Body of pancreas (tissue), 4 donors: ENCODE measurements around the gene CRTAC1. TPM values are rescaled to one million over a fixed set of nuclear protein-coding genes. Genes with fewer than 3 reads are reported as not detected.

Experiments used
- ATAC-seq: fragments of 150-250 bp; one replicate; pipeline ENCODE4 v1.9.1; 2016
- DNase-seq, 4 donors: peaks; one replicate each; pipeline ENCODE4 v3.0.0-alpha.2; 2019
- H3K27ac ChIP-seq, 4 donors: fragments of 200-600 bp; sonication (generic); 1 replicate in 3 of 4; 2 replicates in 1 of 4; pipeline versions ENCODE4 v1.5.1 to v1.6.1; 2016 to 2019; ENCODE audit warnings: mild to moderate bottlenecking in 1 of 4, mixed read lengths in 1 of 4, moderate library complexity in 1 of 4
- H3K27me3 ChIP-seq, 2 donors: fragments of 200-600 bp; sonication (generic); one replicate each; pipeline ENCODE4 v1.6.0; 2016; ENCODE audit warnings: mild to moderate bottlenecking in 1 of 2
- H3K36me3 ChIP-seq, 2 donors: fragments of 200-600 bp; sonication (generic); replicated peaks in 1 of 2; 2 replicates each; pipeline ENCODE4 v1.5.1; 2016; ENCODE audit warnings: low read depth in 2 of 2; ENCODE audit not compliant: insufficient read depth in 1 of 2
- H3K4me1 ChIP-seq: fragments of 200-600 bp; sonication (generic); one replicate; pipeline ENCODE4 v1.6.0; 2016
- H3K4me3 ChIP-seq, 2 donors: fragments of 200-600 bp; sonication (generic); 1 replicate in 1 of 2; 2 replicates in 1 of 2; pipeline ENCODE4 v1.5.1; 2016 to 2019
- H3K9me3 ChIP-seq, 3 donors: fragments of 200-600 bp; sonication (generic); 1 replicate in 2 of 3; 2 replicates in 1 of 3; pipeline ENCODE4 v1.5.1; 2016
- POLR2A ChIP-seq, 3 donors: fragments of 450-650 bp; IDR thresholded peaks; one replicate each; pipeline ENCODE4 v1.6.1; 2016; ENCODE audit warnings: antibody characterized with exemption in 3 of 3, mild to moderate bottlenecking in 2 of 3
- WGBS, 2 donors: methylation state at CpG; one replicate each; pipeline ENCODE4 v1.1.5; 2017; 5-methylcytosine and 5-hydroxymethylcytosine counted together
- intact Hi-C: fragments of 100-400 bp; cut with DNase I; formaldehyde crosslinking; loops from one replicate; pipeline ENCODE4 v1.15.1; 2023
- total RNA-seq, 2 donors: library from RNA; depleted of rRNA; stranded (reverse); fragments of >200 nt; gene quantifications; one replicate each; pipeline ENCODE4 v1.1.0, GENCODE V29; 2016
- TF ChIP-seq, protein P1 (sequence below), 7 experiments: fragments of 450-650 bp in 4 of 7; fragments of 200-600 bp in 3 of 7; sonication (generic) in 3 of 7; IDR thresholded peaks; one replicate each; pipeline ENCODE4 v1.5.1; 2016 to 2019; ENCODE audit warnings: antibody characterized with exemption in 7 of 7

Gene CRTAC1
- total RNA-seq, 2 donors from 2014 or later, result 0.52 TPM; not detected in 1

GRCh38 chr10:97999066-97999922 is 31.1 kb downstream of the CRTAC1 start:
- TF ChIP-seq, protein P1, sequence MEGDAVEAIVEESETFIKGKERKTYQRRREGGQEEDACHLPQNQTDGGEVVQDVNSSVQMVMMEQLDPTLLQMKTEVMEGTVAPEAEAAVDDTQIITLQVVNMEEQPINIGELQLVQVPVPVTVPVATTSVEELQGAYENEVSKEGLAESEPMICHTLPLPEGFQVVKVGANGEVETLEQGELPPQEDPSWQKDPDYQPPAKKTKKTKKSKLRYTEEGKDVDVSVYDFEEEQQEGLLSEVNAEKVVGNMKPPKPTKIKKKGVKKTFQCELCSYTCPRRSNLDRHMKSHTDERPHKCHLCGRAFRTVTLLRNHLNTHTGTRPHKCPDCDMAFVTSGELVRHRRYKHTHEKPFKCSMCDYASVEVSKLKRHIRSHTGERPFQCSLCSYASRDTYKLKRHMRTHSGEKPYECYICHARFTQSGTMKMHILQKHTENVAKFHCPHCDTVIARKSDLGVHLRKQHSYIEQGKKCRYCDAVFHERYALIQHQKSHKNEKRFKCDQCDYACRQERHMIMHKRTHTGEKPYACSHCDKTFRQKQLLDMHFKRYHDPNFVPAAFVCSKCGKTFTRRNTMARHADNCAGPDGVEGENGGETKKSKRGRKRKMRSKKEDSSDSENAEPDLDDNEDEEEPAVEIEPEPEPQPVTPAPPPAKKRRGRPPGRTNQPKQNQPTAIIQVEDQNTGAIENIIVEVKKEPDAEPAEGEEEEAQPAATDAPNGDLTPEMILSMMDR (IDR thresholded peaks at IDR 0.05), result no peak
- no peak for TF ChIP-seq POLR2A (IDR thresholded peaks at IDR 0.05)
- ATAC-seq, result no peak
- 72 to 76% methylated on average over 5 to 10 of the region's 10 CpGs for WGBS, 2 donors
- no peak for DNase-seq
- H3K27me3 ChIP-seq, result no peaks in the 10 kb centered on the region
- H3K36me3 ChIP-seq, result no peaks in the 10 kb centered on the region
- H3K9me3 ChIP-seq, result no peaks in the 10 kb centered on the region
- H3K4me1 ChIP-seq, result no peaks in the 10 kb centered on the region
- no peak overlapping the region for H3K4me3 ChIP-seq
- intact Hi-C loops, result no loop called here
- no peak overlapping the region for H3K27ac ChIP-seq

DNA sequence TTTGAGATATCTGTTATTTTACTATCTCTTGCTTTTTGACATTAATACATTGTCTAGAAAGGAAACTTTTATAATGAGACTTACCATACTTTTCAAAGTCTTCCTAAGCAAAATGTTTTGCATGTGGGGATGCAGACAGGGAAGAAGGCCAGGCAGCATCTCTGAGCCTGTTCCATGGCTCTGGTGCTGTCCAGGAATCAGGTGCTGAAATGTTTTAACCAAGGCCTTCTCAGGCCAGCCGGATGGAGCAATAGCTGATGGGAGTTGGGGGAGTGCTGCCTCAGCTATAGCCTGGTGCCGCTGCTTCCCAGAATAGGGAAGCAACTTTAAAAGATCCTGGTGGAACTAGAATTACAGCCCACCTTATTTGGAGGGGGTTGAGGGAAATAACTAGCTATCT is 38.5 kb downstream of the CRTAC1 start:
- no peaks in the 10 kb centered on the region for H3K9me3 ChIP-seq
- 29 to 30% methylated on average over 2 of the region's 2 CpGs for WGBS, 2 donors
- H3K4me1 ChIP-seq, result no peaks in the 10 kb centered on the region
- no peak overlapping the region for H3K4me3 ChIP-seq
- DNase-seq (peak in 1 of 4 donors; percentile 6), ATAC-seq (no peak)
- TF ChIP-seq, protein P1 (IDR thresholded peaks at IDR 0.05), result no peak
- no peak for TF ChIP-seq POLR2A (IDR thresholded peaks at IDR 0.05)
- H3K27me3 ChIP-seq, result no peaks in the 10 kb centered on the region
- H3K27ac ChIP-seq, result no peak overlapping the region
- H3K36me3 ChIP-seq, result no peaks in the 10 kb centered on the region
- intact Hi-C loops, result no loop called here

DNA sequence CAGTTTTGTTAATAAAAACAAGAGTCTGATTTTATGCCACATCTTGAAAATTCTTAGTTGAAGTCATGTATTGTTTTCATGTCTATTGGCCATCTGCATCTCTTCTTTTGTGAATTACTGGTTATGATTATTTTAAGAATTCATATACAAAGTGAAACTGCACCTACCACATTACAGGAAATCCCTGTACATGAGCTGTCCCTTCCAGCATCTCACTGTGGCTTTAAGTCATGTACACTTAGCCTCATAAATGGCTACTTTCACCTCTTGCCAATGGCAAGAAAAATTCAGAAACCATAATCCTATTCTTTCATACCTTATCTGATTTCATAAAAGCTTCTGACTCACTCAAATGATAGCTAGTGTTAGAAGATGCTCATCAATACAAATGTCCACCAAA is 48.6 kb downstream of the CRTAC1 start:
- ATAC-seq, result no peak
- Histone ChIP-seq H3K36me3 (no peaks in the 10 kb centered on the region), H3K4me1 (no peaks in the 10 kb centered on the region), H3K9me3 (no peaks in the 10 kb centered on the region), H3K4me3 (no peak overlapping the region), H3K27me3 (no peaks in the 10 kb centered on the region), H3K27ac (no peak overlapping the region)
- no peak for DNase-seq
- intact Hi-C loops, result no loop called here
- TF ChIP-seq, protein P1 (IDR thresholded peaks at IDR 0.05), result no peak
- no peak for TF ChIP-seq POLR2A (IDR thresholded peaks at IDR 0.05)

DNA sequence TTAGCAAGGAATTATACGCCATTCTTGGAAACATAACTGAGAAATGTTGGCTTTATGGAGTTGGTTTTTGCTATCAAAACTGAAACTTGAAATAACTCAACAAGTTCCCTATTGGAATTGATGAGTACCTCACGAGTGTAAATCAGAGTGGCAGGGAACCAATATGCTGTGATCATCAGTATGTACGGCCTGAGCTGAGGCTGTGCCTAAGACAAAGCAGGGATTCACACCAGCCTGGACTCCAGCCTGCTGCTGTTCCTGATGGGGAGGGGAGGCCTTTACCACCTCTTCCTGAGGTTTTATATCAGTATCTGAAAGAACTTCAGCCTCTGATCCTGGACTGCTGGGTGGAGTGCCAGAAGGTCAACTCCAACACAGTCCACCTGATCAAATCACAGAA is 52.7 kb downstream of the CRTAC1 start:
- no peaks in the 10 kb centered on the region for H3K9me3 ChIP-seq
- H3K27ac ChIP-seq, result no peak overlapping the region
- no peak overlapping the region for H3K4me3 ChIP-seq
- intact Hi-C loops, result no loop called here
- ATAC-seq, result no peak
- H3K4me1 ChIP-seq, result no peaks in the 10 kb centered on the region
- no peak for TF ChIP-seq POLR2A (IDR thresholded peaks at IDR 0.05)
- TF ChIP-seq, protein P1 (IDR thresholded peaks at IDR 0.05), result no peak
- H3K27me3 ChIP-seq, result peaks cover 0 to 19% of the 10 kb centered on the region in 2 donors
- H3K36me3 ChIP-seq, result no peaks in the 10 kb centered on the region
- WGBS, 2 donors, result 67 to 74% methylated on average over 3 of the region's 3 CpGs
- DNase-seq, result no peak

DNA sequence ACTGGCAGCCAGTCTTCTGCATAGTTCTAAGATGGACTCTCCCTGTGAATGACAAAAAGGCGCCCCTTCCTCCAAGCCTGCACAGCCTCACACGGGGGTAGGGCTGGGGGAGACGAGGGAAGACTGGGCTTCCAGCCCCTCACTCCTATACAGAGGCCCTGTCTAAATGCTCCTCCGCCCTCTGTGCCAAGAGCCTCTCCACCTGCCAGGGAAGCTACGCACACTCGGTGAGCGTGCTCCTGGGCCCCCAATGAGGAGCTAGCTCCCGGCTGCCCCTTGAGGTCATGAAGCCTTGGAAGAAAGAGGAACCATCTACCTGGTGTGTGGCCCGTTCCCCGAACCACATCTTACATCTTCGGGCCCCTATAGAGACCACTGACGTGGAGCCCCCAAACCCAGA is 54.8 kb downstream of the CRTAC1 start:
- WGBS, 2 donors, result 72% methylated on average over 12 of the region's 12 CpGs
- H3K9me3 ChIP-seq, result no peaks in the 10 kb centered on the region
- H3K4me1 ChIP-seq, result no peaks in the 10 kb centered on the region
- intact Hi-C loops, result no loop called here
- TF ChIP-seq, protein P1 (IDR thresholded peaks at IDR 0.05), result no peak
- no peak for TF ChIP-seq POLR2A (IDR thresholded peaks at IDR 0.05)
- peaks cover 0 to 19% of the 10 kb centered on the region in 2 donors for H3K27me3 ChIP-seq
- H3K36me3 ChIP-seq, result no peaks in the 10 kb centered on the region
- H3K27ac ChIP-seq, result no peak overlapping the region
- DNase-seq (no peak), ATAC-seq (no peak)
- H3K4me3 ChIP-seq, result no peak overlapping the region
